ENCODE results near the gene CARS1.
"Not testable (repeated sequence)": the region's sequence is repeated elsewhere in the genome, so short reads cannot be mapped to it uniquely, and the experiment has no call there.

Gene CARS1

GRCh38 chr11:3063432-3063831 is 6.2 kb upstream of the CARS1 start:
- not testable (repeated sequence) for DNase-seq (ENCODE audit: low read depth in 3 of 3)

GRCh38 chr11:3060436-3061025 is 3.3 kb upstream of the CARS1 start:
- no peak for DNase-seq (ENCODE audit: low read depth in 3 of 3)

- DNase-seq (ENCODE audit: low read depth in 3 of 3) = no peak
Observed at GRCh38 chr11:3058753-3059664, 1.8 kb upstream of the CARS1 start.

GRCh38 chr11:3056296-3057068 is 741 bp downstream of the CARS1 start:
- DNase-seq (ENCODE audit: low read depth in 3 of 3) = no peak

GRCh38 chr11:3055891-3056290 is 1.3 kb downstream of the CARS1 start:
- DNase-seq (ENCODE audit: low read depth in 3 of 3) = no peak

GRCh38 chr11:3052567-3052966 is 4.7 kb downstream of the CARS1 start:
- no peak for DNase-seq (ENCODE audit: low read depth in 3 of 3)

GRCh38 chr11:3052109-3052479 is 5.1 kb downstream of the CARS1 start:
- no peak for DNase-seq (ENCODE audit: low read depth in 3 of 3)

- no peak for DNase-seq (ENCODE audit: low read depth in 3 of 3)
Observed at GRCh38 chr11:3051196-3052108, 5.8 kb downstream of the CARS1 start.

- no peak for DNase-seq (ENCODE audit: low read depth in 3 of 3)
Observed at GRCh38 chr11:3050386-3051195, 6.6 kb downstream of the CARS1 start.

- DNase-seq (ENCODE audit: low read depth in 3 of 3) = peak in 2 of 3 experiments; percentile 27 to 63
Observed at GRCh38 chr11:3049430-3050243, 7.6 kb downstream of the CARS1 start.

GRCh38 chr11:3047637-3048036 is 9.6 kb downstream of the CARS1 start:
- DNase-seq (ENCODE audit: low read depth in 3 of 3) = no peak

- DNase-seq (ENCODE audit: low read depth in 3 of 3) = no peak
Observed at GRCh38 chr11:3046641-3047040, 10.6 kb downstream of the CARS1 start.

GRCh38 chr11:3046190-3046589 is 11.0 kb downstream of the CARS1 start:
- DNase-seq (ENCODE audit: low read depth in 3 of 3) = no peak

- DNase-seq (ENCODE audit: low read depth in 3 of 3) = no peak
Observed at GRCh38 chr11:3044915-3045314, 12.3 kb downstream of the CARS1 start.

GRCh38 chr11:3044004-3044403 is 13.2 kb downstream of the CARS1 start:
- DNase-seq (ENCODE audit: low read depth in 3 of 3) = no peak

- no peak for DNase-seq (ENCODE audit: low read depth in 3 of 3)
Observed at GRCh38 chr11:3043315-3043871, 13.8 kb downstream of the CARS1 start.

GRCh38 chr11:3042496-3043314 is 14.5 kb downstream of the CARS1 start:
- DNase-seq (ENCODE audit: low read depth in 3 of 3) = no peak

- DNase-seq (ENCODE audit: low read depth in 3 of 3) = no peak
Observed at GRCh38 chr11:3041699-3042441, 15.4 kb downstream of the CARS1 start.

Data from stimulated activated CD4-positive, alpha-beta T cell treated with anti-CD3 and anti-CD28 coated beads, TNF-alpha, amount 100 ng/mL, for 4 hours (primary cell).